HCT116 (cell line): ENCODE data around the gene ILDR1. TPM values are rescaled to one million over a fixed set of nuclear protein-coding genes. Genes with fewer than 3 reads are reported as not detected.

ENCODE experiments used
- ATAC-seq: fragments of 200-7000 bp; cut with Tn5 transposase; 2 replicates; pipeline ENCODE4 v1.9.1; 2020; ENCODE audit warnings: mild to moderate bottlenecking, moderate library complexity
- BruUV-seq: library from RNA; stranded (reverse); fragments of 400-500 nt; replicated peaks from 2 replicates; lab custom pipeline; 2021; lab: Mats Ljungman, UMichigan
- CTCF ChIA-PET: fragments of 300-600 bp; sonication (Branson Sonifier 250); formaldehyde crosslinking; loops from one replicate; lab custom pipeline; 2021; ENCODE audit warnings: antibody characterized with exemption; lab: Charles Lee
- POLR2A ChIA-PET: fragments of 300-600, 350-600 bp; sonication (Branson Sonifier 250); formaldehyde crosslinking; loops from one replicate; lab custom pipeline; 2021; ENCODE audit warnings: antibody characterized with exemption; lab: Charles Lee
- RAD21 ChIA-PET, 2 experiments: fragments of 300-600 bp; sonication (Branson Sonifier 250); formaldehyde crosslinking; loops; one replicate each; lab custom pipeline; 2023; ENCODE audit warnings: low total read pairs in 2 of 2; ENCODE audit not compliant: uncharacterized antibody in 2 of 2, unreplicated experiment in 2 of 2, low non-redundant PET in 1 of 2; lab: Charles Lee
- DNase-seq: peaks from one replicate; pipeline ENCODE4 v3.0.0-alpha.2; 2010; ENCODE audit warnings: low read depth, low spot score
- H2AFZ ChIP-seq: fragments of 200-600 bp; shearing (Covaris generic), sonication (generic); 2 replicates; pipeline ENCODE4 v1.6.1; 2017; ENCODE audit warnings: low read depth, mixed run types, mixed read lengths, antibody characterized with exemption, low read length; ENCODE audit not compliant: poor library complexity, severe bottlenecking
- H3K27ac ChIP-seq: 2 replicates; pipeline ENCODE4 v1.5.1; 2012; ENCODE audit warnings: low read depth, low read length
- H3K27me3 ChIP-seq: fragments of 200-600 bp; sonication (generic); 2 replicates; pipeline ENCODE4 v1.6.1; 2016; ENCODE audit warnings: mixed run types, low read length, mixed read lengths; ENCODE audit not compliant: insufficient read depth
- H3K36me3 ChIP-seq, 2 experiments: fragments of 200-500 bp in 1 of 2; fragments of 200-600 bp in 1 of 2; sonication (Bioruptor generic) in 1 of 2; sonication (generic) in 1 of 2; 2 replicates each; pipeline versions ENCODE4 v1.5.1 to v1.6.1; 2014 to 2016; ENCODE audit warnings: low read length in 2 of 2, inconsistent platforms in 1 of 2, mixed read lengths in 1 of 2, mixed run types in 1 of 2; ENCODE audit not compliant: insufficient read depth in 2 of 2, control insufficient read depth in 1 of 2
- H3K4me1 ChIP-seq, 2 experiments: fragments of 200-600 bp in 1 of 2; sonication (generic) in 1 of 2; 2 replicates each; pipeline versions ENCODE4 v1.5.1 to v1.6.1; 2012 to 2017; ENCODE audit warnings: low read length in 2 of 2, inconsistent platforms in 1 of 2, mild to moderate bottlenecking in 1 of 2, mixed read lengths in 1 of 2, mixed run types in 1 of 2, moderate library complexity in 1 of 2; ENCODE audit not compliant: insufficient read depth in 2 of 2, control insufficient read depth in 1 of 2
- H3K4me2 ChIP-seq: fragments of 200-600 bp; sonication (generic); 2 replicates; pipeline ENCODE4 v1.6.1; 2017; ENCODE audit warnings: mixed run types, low read length, mixed read lengths
- H3K4me3 ChIP-seq, 2 experiments: fragments of 200-600 bp in 1 of 2; sonication (generic) in 1 of 2; replicated peaks in 1 of 2; 2 replicates each; pipeline ENCODE4 v1.5.1; 2011 to 2016; ENCODE audit warnings: low read length in 2 of 2, control low read depth in 1 of 2, low read depth in 1 of 2, mild to moderate bottlenecking in 1 of 2, mixed read lengths in 1 of 2, mixed run types in 1 of 2
- H3K79me2 ChIP-seq: fragments of 200-600 bp; sonication (generic); 2 replicates; pipeline ENCODE4 v1.6.1; 2017; ENCODE audit warnings: mild to moderate bottlenecking, mixed run types, low read length, moderate library complexity, mixed read lengths; ENCODE audit not compliant: insufficient read depth
- H3K9ac ChIP-seq: fragments of 200-600 bp; sonication (generic); 2 replicates; pipeline ENCODE4 v1.6.1; 2016; ENCODE audit warnings: low read length, mixed read lengths
- H3K9me2 ChIP-seq: fragments of 200-600 bp; sonication (generic), shearing (Covaris generic); 2 replicates; pipeline ENCODE4 v1.6.1; 2017; ENCODE audit warnings: mixed run types, mild to moderate bottlenecking, moderate library complexity; ENCODE audit not compliant: insufficient read depth
- H3K9me3 ChIP-seq, 2 experiments: fragments of 200-500 bp in 1 of 2; fragments of 200-600 bp in 1 of 2; sonication (Bioruptor generic) in 1 of 2; sonication (generic) in 1 of 2; 2 replicates each; pipeline ENCODE4 v1.6.1; 2014 to 2017; ENCODE audit warnings: low read length in 2 of 2, mixed read lengths in 2 of 2, inconsistent platforms in 1 of 2, low read depth in 1 of 2, mild to moderate bottlenecking in 1 of 2, mixed run types in 1 of 2, moderate library complexity in 1 of 2; ENCODE audit not compliant: control insufficient read depth in 1 of 2, insufficient read depth in 1 of 2
- H4K20me1 ChIP-seq: fragments of 200-600 bp; sonication (generic), shearing (Covaris generic); 2 replicates; pipeline ENCODE4 v1.6.1; 2017; ENCODE audit warnings: mixed run types, mild to moderate bottlenecking, moderate library complexity; ENCODE audit not compliant: insufficient read depth
- CBX3 ChIP-seq: IDR thresholded peaks from 2 replicates; pipeline ENCODE4 v1.6.1; 2012; ENCODE audit warnings: low read depth
- EGR1 ChIP-seq: IDR thresholded peaks from 2 replicates; pipeline ENCODE4 v1.6.1; 2012; ENCODE audit warnings: low read depth
- ELF1 ChIP-seq: IDR thresholded peaks from 2 replicates; pipeline ENCODE4 v1.6.1; 2012; ENCODE audit warnings: low read depth, borderline replicate concordance
- JUND ChIP-seq: IDR thresholded peaks from 2 replicates; pipeline ENCODE4 v1.6.1; 2012
- POLR2A ChIP-seq: IDR thresholded peaks from 2 replicates; pipeline ENCODE4 v1.7.0; 2011; ENCODE audit warnings: borderline replicate concordance; ENCODE audit not compliant: insufficient read depth, insufficient read length; ENCODE audit errors: extremely low read depth
- POLR2AphosphoS5 ChIP-seq: IDR thresholded peaks from 2 replicates; pipeline ENCODE4 v1.6.1; 2011; ENCODE audit warnings: mild to moderate bottlenecking, low read depth, low read length, moderate library complexity
- RAD21 ChIP-seq: IDR thresholded peaks from 2 replicates; pipeline ENCODE4 v1.6.1; 2012; ENCODE audit warnings: low read depth, mild to moderate bottlenecking
- SIN3A ChIP-seq: IDR thresholded peaks from 2 replicates; pipeline ENCODE4 v1.6.1; 2012; ENCODE audit warnings: low read depth
- SP1 ChIP-seq: IDR thresholded peaks from 2 replicates; pipeline ENCODE4 v1.6.1; 2012; ENCODE audit warnings: low read depth
- SRF ChIP-seq: IDR thresholded peaks from 2 replicates; pipeline ENCODE4 v1.6.1; 2012; ENCODE audit warnings: low read depth
- TCF7L2 ChIP-seq: IDR thresholded peaks from 2 replicates; pipeline ENCODE4 v1.7.0; 2011; ENCODE audit warnings: borderline replicate concordance, inconsistent platforms; ENCODE audit not compliant: insufficient read depth, insufficient read length; ENCODE audit errors: extremely low read depth
- ZFX ChIP-seq: fragments of 450-650 bp; IDR thresholded peaks from 2 replicates; pipeline ENCODE4 v1.6.1; 2017
- ZNF274 ChIP-seq: fragments of 200-500 bp; sonication (Bioruptor generic); IDR thresholded peaks from 2 replicates; pipeline ENCODE4 v1.6.1; 2014; ENCODE audit warnings: mild to moderate bottlenecking, low read depth, low read length, inconsistent platforms
- intact Hi-C: fragments of 100-400 bp; cut with micrococcal nuclease; formaldehyde crosslinking; loops from 2 replicates; pipeline ENCODE4 v1.10.0; 2022
- total RNA-seq: library from RNA; stranded (reverse); gene quantifications from one replicate; pipeline ENCODE4 v1.2.1, GENCODE V29; 2021; ENCODE audit not compliant: unreplicated experiment
- TF ChIP-seq, protein P1 (sequence below): IDR thresholded peaks from 2 replicates; pipeline ENCODE4 v1.6.1; 2012; ENCODE audit warnings: low read depth
- TF ChIP-seq, protein P2 (sequence below): IDR thresholded peaks from 2 replicates; pipeline ENCODE4 v1.6.1; 2012
- TF ChIP-seq, protein P3 (sequence below): IDR thresholded peaks from 2 replicates; pipeline ENCODE4 v1.6.1; 2012
- TF ChIP-seq, protein P4 (sequence below): IDR thresholded peaks from 2 replicates; pipeline ENCODE4 v1.6.1; 2011; ENCODE audit warnings: mild to moderate bottlenecking, low read length, moderate library complexity; ENCODE audit not compliant: insufficient replicate concordance; ENCODE audit errors: extremely low read depth

ILDR1 gene
- total RNA-seq, 1 experiment from 2014 or later: 2.9 TPM

DNA sequence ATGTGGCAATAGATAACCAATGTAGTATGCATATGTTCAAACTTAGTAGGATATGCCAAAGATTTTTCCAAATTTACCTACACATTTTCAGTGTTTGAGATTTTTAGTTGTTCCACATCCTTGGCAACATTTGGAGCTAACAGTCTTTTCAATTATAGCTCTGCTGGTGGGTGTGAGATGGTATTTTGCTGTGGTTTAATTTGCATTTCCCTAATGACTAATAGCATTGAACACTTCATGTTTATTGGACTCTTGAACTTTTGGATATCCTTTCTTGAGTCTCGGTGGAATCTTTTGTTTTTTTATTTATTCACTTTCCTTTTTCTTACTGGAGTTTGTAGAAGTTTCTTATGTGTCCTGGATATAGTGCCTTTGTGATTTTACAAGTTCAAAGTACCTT lies 11.0 kb upstream of the ILDR1 start (continued):
- TF ChIP-seq, protein P1, sequence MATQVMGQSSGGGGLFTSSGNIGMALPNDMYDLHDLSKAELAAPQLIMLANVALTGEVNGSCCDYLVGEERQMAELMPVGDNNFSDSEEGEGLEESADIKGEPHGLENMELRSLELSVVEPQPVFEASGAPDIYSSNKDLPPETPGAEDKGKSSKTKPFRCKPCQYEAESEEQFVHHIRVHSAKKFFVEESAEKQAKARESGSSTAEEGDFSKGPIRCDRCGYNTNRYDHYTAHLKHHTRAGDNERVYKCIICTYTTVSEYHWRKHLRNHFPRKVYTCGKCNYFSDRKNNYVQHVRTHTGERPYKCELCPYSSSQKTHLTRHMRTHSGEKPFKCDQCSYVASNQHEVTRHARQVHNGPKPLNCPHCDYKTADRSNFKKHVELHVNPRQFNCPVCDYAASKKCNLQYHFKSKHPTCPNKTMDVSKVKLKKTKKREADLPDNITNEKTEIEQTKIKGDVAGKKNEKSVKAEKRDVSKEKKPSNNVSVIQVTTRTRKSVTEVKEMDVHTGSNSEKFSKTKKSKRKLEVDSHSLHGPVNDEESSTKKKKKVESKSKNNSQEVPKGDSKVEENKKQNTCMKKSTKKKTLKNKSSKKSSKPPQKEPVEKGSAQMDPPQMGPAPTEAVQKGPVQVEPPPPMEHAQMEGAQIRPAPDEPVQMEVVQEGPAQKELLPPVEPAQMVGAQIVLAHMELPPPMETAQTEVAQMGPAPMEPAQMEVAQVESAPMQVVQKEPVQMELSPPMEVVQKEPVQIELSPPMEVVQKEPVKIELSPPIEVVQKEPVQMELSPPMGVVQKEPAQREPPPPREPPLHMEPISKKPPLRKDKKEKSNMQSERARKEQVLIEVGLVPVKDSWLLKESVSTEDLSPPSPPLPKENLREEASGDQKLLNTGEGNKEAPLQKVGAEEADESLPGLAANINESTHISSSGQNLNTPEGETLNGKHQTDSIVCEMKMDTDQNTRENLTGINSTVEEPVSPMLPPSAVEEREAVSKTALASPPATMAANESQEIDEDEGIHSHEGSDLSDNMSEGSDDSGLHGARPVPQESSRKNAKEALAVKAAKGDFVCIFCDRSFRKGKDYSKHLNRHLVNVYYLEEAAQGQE: no peak
- no peak for TF ChIP-seq JUND
- TF ChIP-seq, all 23 proteins: peak for 0

DNA sequence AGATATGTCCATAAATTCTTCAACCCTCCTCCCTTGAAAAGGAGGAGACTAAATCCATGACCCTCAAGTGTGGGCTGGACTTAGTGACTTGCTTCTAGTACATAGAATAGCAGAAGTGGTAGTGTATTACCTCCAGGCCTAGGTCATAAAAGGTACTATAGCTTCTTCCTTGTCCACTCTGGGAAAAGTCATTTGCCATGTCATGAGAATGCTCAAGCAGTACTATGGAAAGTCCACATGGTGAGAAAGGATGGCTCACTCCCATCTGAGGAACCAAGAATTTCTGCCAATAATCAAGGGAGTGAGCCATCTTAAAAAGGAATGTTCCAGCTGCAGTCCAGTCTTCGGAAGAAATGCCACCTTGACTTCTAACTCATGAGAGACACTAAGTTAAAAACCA lies 10.5 kb upstream of the ILDR1 start:
- Histone ChIP-seq H3K9ac (no peak overlapping the region), H3K9me2 (peaks cover 3% of the 10 kb centered on the region), H3K36me3 (no peaks in the 10 kb centered on the region), H4K20me1 (no peaks in the 10 kb centered on the region), H3K79me2 (no peaks in the 10 kb centered on the region), H3K9me3 (peaks cover 3 to 5% of the 10 kb centered on the region in 2 experiments; a peak in 1 of 4 replicates), H3K27ac (no peak overlapping the region), H3K27me3 (no peaks in the 10 kb centered on the region), H3K4me1 (no peaks in the 10 kb centered on the region), H3K4me2 (no peak overlapping the region), H2AFZ (no peak overlapping the region), H3K4me3 (no peak overlapping the region)
- CTCF ChIA-PET: no interaction called here
- POLR2A ChIA-PET: no interaction called here
- intact Hi-C loops: no loop called here
- ATAC-seq: no peak
- no TSS peak for BruUV-seq
- RAD21 ChIA-PET: no interaction called here
- no peak for DNase-seq
- TF ChIP-seq, protein P2, sequence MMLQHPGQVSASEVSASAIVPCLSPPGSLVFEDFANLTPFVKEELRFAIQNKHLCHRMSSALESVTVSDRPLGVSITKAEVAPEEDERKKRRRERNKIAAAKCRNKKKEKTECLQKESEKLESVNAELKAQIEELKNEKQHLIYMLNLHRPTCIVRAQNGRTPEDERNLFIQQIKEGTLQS: no peak
- TF ChIP-seq, protein P3, sequence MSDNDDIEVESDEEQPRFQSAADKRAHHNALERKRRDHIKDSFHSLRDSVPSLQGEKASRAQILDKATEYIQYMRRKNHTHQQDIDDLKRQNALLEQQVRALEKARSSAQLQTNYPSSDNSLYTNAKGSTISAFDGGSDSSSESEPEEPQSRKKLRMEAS: no peak
- TF ChIP-seq POLR2AphosphoS5: no peak
- TF ChIP-seq CBX3: no peak
- no peak for TF ChIP-seq TCF7L2
- TF ChIP-seq RAD21: no peak
- no peak for TF ChIP-seq SP1
- no peak for TF ChIP-seq ELF1
- TF ChIP-seq POLR2A: no peak
- no peak for TF ChIP-seq SIN3A
- TF ChIP-seq, protein P4, sequence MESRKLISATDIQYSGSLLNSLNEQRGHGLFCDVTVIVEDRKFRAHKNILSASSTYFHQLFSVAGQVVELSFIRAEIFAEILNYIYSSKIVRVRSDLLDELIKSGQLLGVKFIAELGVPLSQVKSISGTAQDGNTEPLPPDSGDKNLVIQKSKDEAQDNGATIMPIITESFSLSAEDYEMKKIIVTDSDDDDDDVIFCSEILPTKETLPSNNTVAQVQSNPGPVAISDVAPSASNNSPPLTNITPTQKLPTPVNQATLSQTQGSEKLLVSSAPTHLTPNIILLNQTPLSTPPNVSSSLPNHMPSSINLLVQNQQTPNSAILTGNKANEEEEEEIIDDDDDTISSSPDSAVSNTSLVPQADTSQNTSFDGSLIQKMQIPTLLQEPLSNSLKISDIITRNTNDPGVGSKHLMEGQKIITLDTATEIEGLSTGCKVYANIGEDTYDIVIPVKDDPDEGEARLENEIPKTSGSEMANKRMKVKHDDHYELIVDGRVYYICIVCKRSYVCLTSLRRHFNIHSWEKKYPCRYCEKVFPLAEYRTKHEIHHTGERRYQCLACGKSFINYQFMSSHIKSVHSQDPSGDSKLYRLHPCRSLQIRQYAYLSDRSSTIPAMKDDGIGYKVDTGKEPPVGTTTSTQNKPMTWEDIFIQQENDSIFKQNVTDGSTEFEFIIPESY: no peak
- no peak for TF ChIP-seq EGR1
- TF ChIP-seq, protein P1: no peak
- no peak for TF ChIP-seq ZFX
- no peak for TF ChIP-seq SRF
- TF ChIP-seq JUND: no peak
- TF ChIP-seq ZNF274: no peak
